HG03108 (cell line): ENCODE results near the gene F5.

Experiments
- ATAC-seq: cut with Tn5 transposase; IDR thresholded peaks from one replicate; pipeline ENCODE4 v1.9.1; 2021; ENCODE audit warnings: moderate library complexity; ENCODE audit not compliant: unreplicated experiment

Gene F5

GRCh38 chr1:169588785-169589485, 2.7 kb upstream of the F5 start:
- ATAC-seq, result no peak

DNA sequence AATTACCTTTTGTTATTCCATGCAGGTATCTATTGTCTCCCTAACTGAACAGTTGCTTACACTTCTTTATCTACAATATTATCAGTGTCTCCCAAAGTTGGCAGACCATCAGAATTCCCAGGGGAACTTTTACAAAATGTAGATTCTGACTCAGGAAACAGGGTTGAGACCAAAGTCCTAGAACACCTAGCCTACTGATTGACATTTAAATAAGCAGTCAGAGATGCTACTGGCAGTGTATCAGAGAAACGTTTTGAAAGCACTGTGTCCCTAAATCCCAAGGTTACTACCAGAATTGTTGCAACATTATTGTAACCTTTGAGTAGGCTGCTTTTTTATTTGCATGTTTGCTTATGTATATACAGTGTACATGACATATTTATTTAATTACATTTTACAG, 1.8 kb upstream of the F5 start:
- ATAC-seq, result no peak

GRCh38 chr1:169586067-169586394, 250 bp downstream of the F5 start:
- ATAC-seq, result no peak

DNA sequence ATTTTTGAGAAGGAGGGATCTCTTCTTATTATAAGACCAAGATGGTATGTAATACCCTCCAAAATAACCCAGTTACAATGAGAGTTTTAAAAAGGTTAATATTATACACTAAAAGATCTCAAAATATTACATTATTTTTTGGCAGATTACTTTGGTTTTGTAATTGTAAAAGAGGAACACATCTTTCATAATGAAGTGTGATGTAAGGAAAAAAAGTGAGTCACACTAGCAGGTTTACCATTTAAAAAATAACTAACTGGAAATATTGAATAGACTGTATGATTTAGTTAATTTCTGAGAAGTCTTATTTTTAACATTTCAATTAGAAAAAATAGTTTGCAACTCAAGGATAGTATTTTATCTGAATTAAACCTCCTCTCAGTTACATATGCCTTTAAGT, 1.1 kb downstream of the F5 start:
- no peak for ATAC-seq

DNA sequence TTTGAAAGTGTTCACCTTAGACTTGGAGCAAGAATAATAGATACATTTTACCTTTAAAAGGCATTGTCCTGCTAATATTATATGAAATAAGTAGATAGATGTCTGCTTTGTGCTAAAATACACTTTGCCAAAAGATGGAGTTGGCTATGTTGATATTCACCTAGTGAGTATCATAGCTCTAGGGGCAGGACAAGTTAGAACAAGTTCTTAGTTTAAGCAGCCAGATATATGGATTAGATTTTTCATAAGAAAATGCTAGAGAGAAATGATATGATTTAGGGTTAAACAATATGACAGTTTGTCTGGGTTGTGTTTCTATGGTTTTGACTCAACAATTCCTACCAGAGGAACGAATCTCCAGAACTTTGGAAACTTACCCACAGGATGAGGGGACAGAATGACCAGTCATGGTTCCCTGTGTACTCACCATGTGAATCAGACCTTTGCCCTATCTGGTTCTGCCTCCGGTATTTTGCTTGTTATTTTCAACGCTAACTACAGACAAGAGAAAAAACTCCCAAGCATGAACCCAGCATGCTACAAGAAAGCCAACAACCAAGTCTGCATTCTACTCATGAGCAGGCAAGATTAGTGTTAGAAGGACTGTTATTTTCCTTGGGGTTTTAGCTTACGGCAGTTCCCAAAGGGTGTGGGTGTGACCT, 1.7 kb downstream of the F5 start:
- no peak for ATAC-seq

DNA sequence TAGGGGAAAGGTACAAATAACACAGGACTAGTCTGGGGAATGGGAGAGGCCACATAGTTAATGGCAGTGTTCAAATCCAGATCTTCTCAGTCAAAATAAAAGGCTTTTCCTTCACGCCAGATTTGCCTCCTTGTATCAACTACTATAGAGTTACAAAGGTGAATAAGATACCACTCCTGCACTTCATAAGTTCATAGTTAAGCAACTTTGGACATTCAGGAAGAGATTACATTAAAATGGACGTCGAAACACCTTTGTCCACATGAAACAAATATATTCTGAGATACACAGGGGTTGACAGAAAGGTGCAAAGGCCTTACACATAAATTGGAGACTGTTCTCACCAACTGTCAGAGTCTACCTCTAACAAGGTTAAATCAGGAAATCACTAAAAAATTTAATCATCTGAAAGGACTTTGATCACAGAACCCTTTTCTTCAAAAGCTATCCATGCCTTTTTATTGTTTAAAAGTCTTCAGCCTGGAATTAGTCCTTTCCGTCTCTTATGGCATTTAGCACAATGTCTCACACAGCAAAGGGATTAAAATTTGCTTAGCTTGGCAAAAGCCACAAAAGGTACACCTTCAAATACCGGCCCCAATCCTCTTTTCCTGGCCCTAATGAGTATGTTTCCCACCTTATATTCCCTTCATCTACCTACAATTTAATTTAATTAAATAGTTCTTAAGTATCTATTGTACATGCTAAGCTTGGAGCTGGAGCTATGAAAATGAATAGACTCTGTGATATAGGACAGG, 8.1 kb downstream of the F5 start:
- ATAC-seq, result no peak

- ATAC-seq, result no peak
These were observed 9.3 kb downstream of the F5 start for GRCh38 chr1:169576935-169577331.

DNA sequence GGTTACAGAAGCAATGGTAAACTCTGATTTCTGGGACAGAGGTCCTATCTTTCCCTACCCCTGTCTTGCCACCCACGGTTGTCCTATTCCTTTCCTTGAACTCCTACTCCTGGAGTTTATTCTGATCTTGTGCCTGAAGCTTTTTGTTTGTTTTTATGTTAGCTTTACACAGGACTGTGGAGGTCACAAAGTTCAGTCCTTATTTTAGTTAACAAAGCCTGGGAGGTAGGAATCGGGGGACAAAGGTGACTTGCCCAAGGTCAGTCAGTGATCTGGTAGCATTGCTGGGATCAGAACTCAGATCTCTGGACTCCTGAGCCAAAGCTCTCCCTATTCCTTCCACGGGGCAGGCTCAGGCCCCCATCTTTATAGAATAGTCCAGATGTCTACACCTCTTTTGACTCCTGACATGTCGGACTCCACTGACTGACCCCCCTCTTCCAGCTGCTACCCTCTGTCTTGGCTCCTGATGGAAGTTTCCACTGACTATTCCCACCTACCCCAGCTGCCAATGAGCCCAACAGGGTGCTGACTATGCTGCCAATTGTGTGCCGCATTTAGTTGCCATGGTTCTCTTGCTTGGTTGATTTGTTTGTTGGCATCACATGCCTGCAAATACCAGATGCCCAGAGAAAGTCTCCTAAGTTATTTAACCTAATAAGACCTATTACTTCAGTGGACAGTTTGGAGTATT, 9.9 kb downstream of the F5 start:
- ATAC-seq, result no peak

- ATAC-seq, result no peak
These were observed 11.9 kb downstream of the F5 start for GRCh38 chr1:169574336-169574735.

GRCh38 chr1:169572187-169572586, 14.1 kb downstream of the F5 start:
- ATAC-seq, result no peak

GRCh38 chr1:169571450-169571849, 14.8 kb downstream of the F5 start:
- no peak for ATAC-seq

DNA sequence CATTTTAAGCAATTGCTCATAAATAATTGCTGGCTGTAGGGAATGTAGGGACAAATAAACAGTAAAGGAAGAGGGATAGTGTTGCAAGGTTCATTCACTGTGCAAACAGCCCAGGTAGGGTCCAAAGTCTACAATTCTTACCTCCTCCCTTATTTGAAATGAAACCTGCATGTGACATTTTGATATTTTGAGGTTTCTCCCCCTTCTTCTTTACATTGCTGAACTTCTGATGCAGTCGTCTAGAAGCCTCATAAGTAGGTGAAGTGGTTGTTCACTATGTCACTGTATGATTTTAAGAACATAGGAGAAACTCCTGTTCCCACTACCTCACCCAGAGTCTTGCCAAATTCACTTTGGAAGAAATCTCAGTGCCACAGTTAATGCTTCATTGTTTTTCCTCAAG, 16.1 kb downstream of the F5 start:
- ATAC-seq, result no peak

GRCh38 chr1:169568497-169568896, 17.8 kb downstream of the F5 start:
- no peak for ATAC-seq

- no peak for ATAC-seq
These were observed 20.7 kb downstream of the F5 start for GRCh38 chr1:169565335-169566271.

GRCh38 chr1:169563650-169564049, 22.6 kb downstream of the F5 start:
- no peak for ATAC-seq

GRCh38 chr1:169563019-169563615, 23.2 kb downstream of the F5 start:
- no peak for ATAC-seq

GRCh38 chr1:169561692-169562091, 24.6 kb downstream of the F5 start:
- no peak for ATAC-seq

- ATAC-seq, result no peak
These were observed 29.1 kb downstream of the F5 start for GRCh38 chr1:169557131-169557530.

GRCh38 chr1:169550294-169550693, 36.0 kb downstream of the F5 start:
- no peak for ATAC-seq

DNA sequence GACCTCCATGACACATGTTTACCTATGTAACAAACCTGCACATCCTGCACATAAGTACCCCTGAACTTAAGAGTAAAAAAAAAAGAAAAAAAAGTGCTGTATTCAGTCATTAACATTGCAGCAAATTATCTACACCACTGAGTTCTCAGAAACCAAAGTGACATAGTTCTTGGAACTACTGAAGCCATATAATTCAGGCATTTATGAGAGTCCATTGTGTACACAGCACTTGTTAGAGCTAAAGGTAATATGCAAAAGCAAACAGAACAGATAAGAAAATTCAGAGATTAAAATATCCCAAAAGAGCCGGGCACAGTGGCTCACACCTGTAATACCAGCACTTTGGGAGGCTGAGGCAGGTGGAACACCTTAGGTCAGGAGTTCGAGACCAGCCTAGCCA, 38.0 kb downstream of the F5 start:
- ATAC-seq, result no peak
